Spleen (tissue), 11 donors: ENCODE results near the gene CCDC152. TPM values are rescaled to one million over a fixed set of nuclear protein-coding genes. Genes with fewer than 3 reads are reported as not detected.
"Not testable (repeated sequence)": the region's sequence is repeated elsewhere in the genome, so short reads cannot be mapped to it uniquely, and the experiment has no call there.

Experiments used
- DNase-seq: peaks from one replicate; pipeline ENCODE4 v3.0.0-alpha.2; 2020
- H3K27ac ChIP-seq, 8 donors: fragments of 200-600 bp; sonication (generic) in 7 of 8; 1 replicate in 4 of 8; 2 replicates in 4 of 8; pipeline versions ENCODE4 v1.5.0 to v1.8.0; 2016 to 2021; ENCODE audit warnings: inconsistent platforms in 4 of 8, mild to moderate bottlenecking in 4 of 8, moderate library complexity in 1 of 8
- H3K27me3 ChIP-seq, 7 donors: fragments of 200-600 bp; sonication (generic) in 6 of 7; replicated peaks in 1 of 7; 1 replicate in 4 of 7; 2 replicates in 3 of 7; pipeline versions ENCODE4 v1.5.0 to v1.8.0; 2016 to 2021; ENCODE audit warnings: inconsistent platforms in 3 of 7, mild to moderate bottlenecking in 1 of 7
- H3K36me3 ChIP-seq, 6 donors: fragments of 200-600 bp; sonication (generic) in 5 of 6; 1 replicate in 4 of 6; 2 replicates in 2 of 6; pipeline versions ENCODE4 v1.5.0 to v1.8.0; 2016 to 2021; ENCODE audit warnings: inconsistent platforms in 2 of 6
- H3K4me1 ChIP-seq, 6 donors: fragments of 200-600 bp; sonication (generic) in 5 of 6; 1 replicate in 3 of 6; 2 replicates in 3 of 6; pipeline versions ENCODE4 v1.5.0 to v1.8.0; 2016 to 2021; ENCODE audit warnings: inconsistent platforms in 3 of 6
- H3K4me3 ChIP-seq, 8 donors: fragments of 200-600 bp; sonication (generic) in 7 of 8; 1 replicate in 4 of 8; 2 replicates in 4 of 8; pipeline versions ENCODE4 v1.5.0 to v1.8.0; 2016 to 2021; ENCODE audit warnings: inconsistent platforms in 4 of 8, mild to moderate bottlenecking in 4 of 8, moderate library complexity in 2 of 8
- H3K9me3 ChIP-seq, 8 donors: fragments of 200-600 bp; sonication (generic) in 7 of 8; 1 replicate in 4 of 8; 2 replicates in 4 of 8; pipeline versions ENCODE4 v1.5.0 to v1.8.0; 2016 to 2021; ENCODE audit warnings: inconsistent platforms in 4 of 8
- CTCF ChIP-seq, 11 experiments: fragments of 200-600 bp in 7 of 11; fragments of 450-650 bp in 4 of 11; sonication (generic) in 4 of 11; IDR thresholded peaks in 8 of 11; conservative IDR thresholded peaks in 3 of 11; 1 replicate in 7 of 11; 2 replicates in 4 of 11; pipeline versions ENCODE4 v1.4.0 to v1.8.0; 2016 to 2021; ENCODE audit warnings: antibody characterized with exemption in 11 of 11, inconsistent platforms in 4 of 11, mild to moderate bottlenecking in 1 of 11
- POLR2A ChIP-seq, 3 donors: fragments of 450-650 bp; IDR thresholded peaks; one replicate each; pipeline ENCODE4 v1.5.1; 2017; ENCODE audit warnings: antibody characterized with exemption in 3 of 3, mild to moderate bottlenecking in 1 of 3
- POLR2AphosphoS5 ChIP-seq, 3 donors: sonication (generic); formaldehyde crosslinking; IDR thresholded peaks; one replicate each; pipeline ENCODE4 v1.5.1; 2017; ENCODE audit warnings: antibody characterized with exemption in 3 of 3
- WGBS, 5 donors: extraction: QIAGEN DNeasy Blood & Tissue Kit in 3 of 5; methylation state at CpG; one replicate each; pipeline versions ENCODE4 v1.1.5 to v1.1.7; 2013 to 2018; 5-methylcytosine and 5-hydroxymethylcytosine counted together
- intact Hi-C: fragments of 100-400 bp; cut with DNase I; formaldehyde crosslinking; loops from one replicate; pipeline ENCODE4 v1.15.0; 2023; ENCODE audit warnings: low total_unique reads
- polyA plus RNA-seq, 3 donors: library from polyadenylated mRNA; stranded (reverse); fragments of 200-250 nt; gene quantifications; one replicate each; pipeline ENCODE4 v1.2.1, GENCODE V29; 2013
- total RNA-seq, 7 donors: library from RNA; depleted of rRNA in 3 of 7; stranded (reverse); fragments of >200 nt in 3 of 7; fragmentation: NEBNext Ultra II Directional in 4 of 7; extraction: Animal tissue kit (Norgen Biotek cat#: 25700) in 4 of 7; gene quantifications; one replicate each; pipeline versions ENCODE4 v1.1.0 to v1.2.1, GENCODE V29; 2016 to 2021
- donor health status: healthy with polysubstance abuse.
- donor health status: DM: no; HTN: no; CAD: no; lungs with moderate emphysema.
- donor health status: DM: no; HTN: no; CAD: no.
- donor health status: Bipolar disorder and iron deficiency.
- donor health status: healthy.
- donor health status: DM: no; HTN: no; CAD: no.
- donor health status: DM: yes; HTN: yes; CAD: no.

Gene CCDC152
- total and polyA plus RNA-seq, 10 donors, result 0.46 to 3.4 (median 1.8) TPM

- peaks cover 0 to 10% (median 0%) of the 10 kb centered on the region in 8 donors for H3K9me3 ChIP-seq
- DNase-seq, result no peak
- no peaks in the 10 kb centered on the region for H3K36me3 ChIP-seq
- H3K27me3 ChIP-seq, result no peaks in the 10 kb centered on the region
- H3K27ac ChIP-seq, result peak overlapping the region in 4 of 8 donors; percentile 37 to 73 (median 53)
- peaks cover 0 to 8% (median 0%) of the 10 kb centered on the region in 6 donors for H3K4me1 ChIP-seq
- TF ChIP-seq CTCF (IDR thresholded peaks at IDR 0.05 in 8 of 11, conservative IDR thresholded peaks at IDR 0.05 in 3 of 11), result no peak
- TF ChIP-seq POLR2AphosphoS5 (IDR thresholded peaks at IDR 0.05), result no peak
- TF ChIP-seq POLR2A (IDR thresholded peaks at IDR 0.05), result no peak
- no peak overlapping the region for H3K4me3 ChIP-seq
- intact Hi-C loops, result no loop called here
- WGBS, 5 donors, result 75 to 89% (median 84%) methylated on average over 5 of the region's 5 CpGs
These were observed 84.4 kb downstream of the CCDC152 start for GRCh38 chr5:42840842-42841567.

- Histone ChIP-seq H3K4me1 (peaks cover 0 to 8% (median 0%) of the 10 kb centered on the region in 6 donors), H3K27me3 (no peaks in the 10 kb centered on the region), H3K27ac (no peak overlapping the region), H3K4me3 (no peak overlapping the region), H3K36me3 (no peaks in the 10 kb centered on the region), H3K9me3 (no peaks in the 10 kb centered on the region)
- no peak for DNase-seq
- WGBS, 5 donors, result 65 to 89% (median 80%) methylated on average over 4 of the region's 4 CpGs
- intact Hi-C loops, result no loop called here
- TF ChIP-seq CTCF (IDR thresholded peaks at IDR 0.05 in 8 of 11, conservative IDR thresholded peaks at IDR 0.05 in 3 of 11) (no peak), POLR2AphosphoS5 (IDR thresholded peaks at IDR 0.05) (no peak), POLR2A (IDR thresholded peaks at IDR 0.05) (no peak)
These were observed 86.5 kb downstream of the CCDC152 start for GRCh38 chr5:42842921-42843641.

GRCh38 chr5:42843675-42844292, 87.2 kb downstream of the CCDC152 start:
- no peak for DNase-seq
- Histone ChIP-seq H3K9me3 (no peaks in the 10 kb centered on the region), H3K27ac (no peak overlapping the region), H3K27me3 (no peaks in the 10 kb centered on the region), H3K36me3 (no peaks in the 10 kb centered on the region), H3K4me1 (peaks cover 0 to 8% (median 0%) of the 10 kb centered on the region in 6 donors), H3K4me3 (no peak overlapping the region)
- TF ChIP-seq POLR2A (IDR thresholded peaks at IDR 0.05), result no peak
- no peak for TF ChIP-seq POLR2AphosphoS5 (IDR thresholded peaks at IDR 0.05)
- no peak for TF ChIP-seq CTCF (IDR thresholded peaks at IDR 0.05 in 8 of 11, conservative IDR thresholded peaks at IDR 0.05 in 3 of 11)
- intact Hi-C loops, result no loop called here
- 85 to 89% (median 87%) methylated on average over 3 of the region's 3 CpGs for WGBS, 5 donors

GRCh38 chr5:42844408-42844807, 87.8 kb downstream of the CCDC152 start:
- 92 to 100% (median 94%) methylated on average over 4 of the region's 4 CpGs for WGBS, 5 donors
- H3K9me3 ChIP-seq, H3K4me3 ChIP-seq, intact Hi-C loops, H3K36me3 ChIP-seq, DNase-seq, H3K27me3 ChIP-seq, H3K27ac ChIP-seq, H3K4me1 ChIP-seq: not testable (repeated sequence)
